ENCODE measurements around the gene SPG11. TPM values are rescaled to one million over a fixed set of nuclear protein-coding genes. Genes with fewer than 3 reads are reported as not detected.
"Not testable (repeated sequence)": the region's sequence is repeated elsewhere in the genome, so short reads cannot be mapped to it uniquely, and the experiment has no call there.

SPG11 gene
- total and polyA plus RNA-seq, 9 donors, result 28.5 to 48.2 (median 39.3) TPM

DNA sequence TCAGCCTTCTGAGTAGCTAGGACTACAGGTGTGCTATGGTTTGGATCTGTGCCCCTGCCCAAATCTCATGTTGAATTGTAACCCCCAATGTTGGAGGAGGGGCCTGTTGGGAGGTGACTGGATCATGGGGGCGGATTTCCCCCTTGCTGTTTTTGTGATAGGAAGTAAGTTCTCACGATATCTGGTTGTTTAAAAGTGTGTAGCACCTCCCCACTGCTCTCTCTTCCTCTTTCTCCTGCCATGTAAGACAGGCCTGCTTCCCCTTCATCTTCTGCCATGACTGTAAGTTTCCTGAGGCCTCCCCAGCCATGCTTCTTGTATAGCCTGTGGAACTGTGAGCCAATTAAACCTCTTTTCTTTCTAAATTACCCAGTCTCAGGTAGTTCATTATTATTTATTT is 38.2 kb downstream of the SPG11 start:
- not testable (repeated sequence) for H3K27ac ChIP-seq (ENCODE audit: low read length); H3K4me3 ChIP-seq (ENCODE audit: low read length); H3K4me1 ChIP-seq (ENCODE audit: control insufficient read depth, insufficient read depth, low read length); H3K9me3 ChIP-seq (replicated peaks; ENCODE audit: control insufficient read depth, low read depth, low read length); DNase-seq; H3K27me3 ChIP-seq (ENCODE audit: control insufficient read depth, insufficient read depth, low read length)
- peaks cover 46% of the 10 kb centered on the region for H3K36me3 ChIP-seq (ENCODE audit: control insufficient read depth, insufficient read depth, low read length)
- no CpG with 5 or more reads among the region's 2 CpGs for WGBS (ENCODE audit: insufficient coverage)

DNA sequence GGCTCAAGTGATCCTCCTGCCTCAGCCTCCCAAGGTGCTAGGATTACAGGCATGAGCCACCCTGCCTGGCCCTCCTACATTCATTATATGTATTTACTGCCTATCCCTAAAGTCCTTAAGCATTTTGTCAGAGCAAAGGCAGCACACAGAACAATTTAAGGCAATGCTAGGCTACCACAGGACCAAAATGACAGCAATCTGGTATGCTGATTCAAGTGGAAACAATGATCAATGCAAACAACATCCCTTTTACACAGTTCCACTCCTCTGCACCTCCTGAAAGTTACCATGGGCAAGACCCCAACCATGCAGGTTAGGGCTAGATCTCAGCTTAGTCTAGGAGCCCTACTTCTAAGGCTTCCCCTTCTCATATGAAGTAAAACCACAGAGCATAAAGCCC is 40.3 kb downstream of the SPG11 start:
- H3K36me3 ChIP-seq (ENCODE audit: control insufficient read depth, insufficient read depth, low read length), result peaks cover 38% of the 10 kb centered on the region
- no peak overlapping the region for H3K4me3 ChIP-seq (ENCODE audit: low read length)
- no peaks in the 10 kb centered on the region for H3K9me3 ChIP-seq (replicated peaks; ENCODE audit: control insufficient read depth, low read depth, low read length)
- no peak overlapping the region for H3K27ac ChIP-seq (ENCODE audit: low read length)
- no peak for DNase-seq
- no peaks in the 10 kb centered on the region for H3K4me1 ChIP-seq (ENCODE audit: control insufficient read depth, insufficient read depth, low read length)
- no peaks in the 10 kb centered on the region for H3K27me3 ChIP-seq (ENCODE audit: control insufficient read depth, insufficient read depth, low read length)

DNA sequence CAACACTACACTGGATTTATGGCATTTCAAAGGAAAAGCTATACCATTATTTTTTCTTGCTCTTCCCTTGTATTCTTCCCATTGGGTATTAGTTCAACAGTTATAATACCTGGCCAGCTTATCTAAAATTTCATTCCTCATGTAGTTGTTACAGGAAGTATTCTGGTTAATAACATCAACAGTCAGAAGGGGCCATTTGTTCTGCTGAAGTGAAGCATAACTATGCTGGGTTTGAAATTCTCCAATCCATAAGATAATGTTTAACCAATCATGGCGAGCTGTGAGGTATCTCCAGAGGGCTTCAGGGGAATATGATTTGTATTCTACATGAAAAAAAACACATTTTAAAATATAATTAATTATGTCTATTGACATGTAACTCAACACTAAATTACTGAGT is 43.4 kb downstream of the SPG11 start:
- Histone ChIP-seq H3K36me3 (ENCODE audit: control insufficient read depth, insufficient read depth, low read length) (peaks cover 37% of the 10 kb centered on the region), H3K27ac (ENCODE audit: low read length) (no peak overlapping the region), H3K27me3 (ENCODE audit: control insufficient read depth, insufficient read depth, low read length) (no peaks in the 10 kb centered on the region), H3K4me3 (ENCODE audit: low read length) (no peak overlapping the region), H3K9me3 (replicated peaks; ENCODE audit: control insufficient read depth, low read depth, low read length) (no peaks in the 10 kb centered on the region), H3K4me1 (ENCODE audit: control insufficient read depth, insufficient read depth, low read length) (no peaks in the 10 kb centered on the region)
- whole genome bisulfite sequencing (ENCODE audit: insufficient coverage), result no CpG with 5 or more reads among the region's 1 CpG
- no peak for DNase-seq

DNA sequence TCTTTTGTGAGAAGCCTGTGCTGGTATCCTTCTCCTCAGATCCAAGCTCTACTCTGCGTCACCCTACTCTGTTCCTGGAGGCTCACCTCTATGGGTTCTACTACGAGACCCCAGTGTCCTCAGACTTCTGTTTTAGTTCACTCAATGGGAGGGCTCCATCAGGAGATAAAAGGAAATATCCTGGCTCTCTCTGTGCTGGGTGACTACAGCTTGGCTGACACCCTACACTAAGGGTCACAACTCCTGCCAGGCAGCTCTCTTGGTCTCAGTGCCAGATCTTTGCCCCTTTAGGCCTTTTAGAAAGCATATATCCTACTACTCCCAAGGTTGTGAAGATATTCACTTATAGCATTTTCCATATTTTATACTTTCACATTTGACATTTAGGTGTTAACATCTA is 46.5 kb downstream of the SPG11 start:
- Histone ChIP-seq H3K9me3 (replicated peaks; ENCODE audit: control insufficient read depth, low read depth, low read length) (no peaks in the 10 kb centered on the region), H3K4me1 (ENCODE audit: control insufficient read depth, insufficient read depth, low read length) (no peaks in the 10 kb centered on the region), H3K36me3 (ENCODE audit: control insufficient read depth, insufficient read depth, low read length) (peaks cover 34% of the 10 kb centered on the region), H3K27ac (ENCODE audit: low read length) (no peak overlapping the region), H3K27me3 (ENCODE audit: control insufficient read depth, insufficient read depth, low read length) (no peaks in the 10 kb centered on the region), H3K4me3 (ENCODE audit: low read length) (no peak overlapping the region)
- DNase-seq, result no peak
- no CpG with 5 or more reads among the region's 2 CpGs for WGBS (ENCODE audit: insufficient coverage)

DNA sequence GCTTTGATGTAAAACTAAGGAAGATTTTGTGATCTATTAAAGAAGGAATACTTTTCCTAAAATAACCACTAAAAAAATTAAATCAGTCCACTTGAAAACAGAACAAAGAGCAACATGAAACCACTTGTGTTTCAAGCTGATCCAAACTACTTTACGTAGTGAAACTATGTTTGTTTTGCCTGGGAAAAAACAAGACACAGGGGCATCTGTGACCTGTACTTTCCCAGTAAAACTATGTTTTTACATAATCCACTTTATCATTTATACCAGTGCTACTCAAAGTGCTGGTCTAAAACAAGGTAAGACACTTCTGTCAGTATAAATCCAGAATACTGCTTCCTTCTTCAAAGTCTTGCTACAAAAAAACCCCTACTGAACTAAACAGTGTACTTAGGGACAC is 56.7 kb downstream of the SPG11 start:
- Histone ChIP-seq H3K4me3 (ENCODE audit: low read length) (no peak overlapping the region), H3K4me1 (ENCODE audit: control insufficient read depth, insufficient read depth, low read length) (no peaks in the 10 kb centered on the region), H3K9me3 (replicated peaks; ENCODE audit: control insufficient read depth, low read depth, low read length) (no peaks in the 10 kb centered on the region), H3K27ac (ENCODE audit: low read length) (no peak overlapping the region), H3K36me3 (ENCODE audit: control insufficient read depth, insufficient read depth, low read length) (peaks cover 27% of the 10 kb centered on the region), H3K27me3 (ENCODE audit: control insufficient read depth, insufficient read depth, low read length) (no peaks in the 10 kb centered on the region)
- no peak for DNase-seq
- WGBS (ENCODE audit: insufficient coverage), result no CpG with 5 or more reads among the region's 1 CpG

DNA sequence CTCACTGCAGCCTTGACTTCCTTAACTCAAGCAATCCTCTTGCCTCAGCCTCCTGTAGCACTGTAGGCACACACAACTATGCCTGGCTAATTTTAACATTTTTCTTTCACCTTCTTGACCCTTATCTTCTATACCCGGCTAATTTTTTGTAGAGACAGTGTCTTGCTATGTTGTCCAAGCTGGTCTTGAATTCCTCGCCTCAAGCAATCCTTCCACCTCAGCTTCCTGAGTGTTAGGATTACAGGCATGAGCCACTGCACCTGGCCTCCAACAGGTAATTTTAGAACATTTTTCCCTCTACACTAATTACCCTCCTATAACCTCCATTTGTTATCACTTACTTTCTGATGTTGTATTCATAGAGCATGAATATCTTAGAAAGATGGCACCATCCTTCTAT is 60.3 kb downstream of the SPG11 start:
- no peaks in the 10 kb centered on the region for H3K9me3 ChIP-seq (replicated peaks; ENCODE audit: control insufficient read depth, low read depth, low read length)
- no peaks in the 10 kb centered on the region for H3K4me1 ChIP-seq (ENCODE audit: control insufficient read depth, insufficient read depth, low read length)
- peaks cover 29% of the 10 kb centered on the region for H3K36me3 ChIP-seq (ENCODE audit: control insufficient read depth, insufficient read depth, low read length)
- H3K27ac ChIP-seq (ENCODE audit: low read length), result no peak overlapping the region
- no peak overlapping the region for H3K4me3 ChIP-seq (ENCODE audit: low read length)
- DNase-seq, result no peak
- WGBS (ENCODE audit: insufficient coverage), result 100% methylated on average over 1 of the region's 2 CpGs
- H3K27me3 ChIP-seq (ENCODE audit: control insufficient read depth, insufficient read depth, low read length), result no peaks in the 10 kb centered on the region

DNA sequence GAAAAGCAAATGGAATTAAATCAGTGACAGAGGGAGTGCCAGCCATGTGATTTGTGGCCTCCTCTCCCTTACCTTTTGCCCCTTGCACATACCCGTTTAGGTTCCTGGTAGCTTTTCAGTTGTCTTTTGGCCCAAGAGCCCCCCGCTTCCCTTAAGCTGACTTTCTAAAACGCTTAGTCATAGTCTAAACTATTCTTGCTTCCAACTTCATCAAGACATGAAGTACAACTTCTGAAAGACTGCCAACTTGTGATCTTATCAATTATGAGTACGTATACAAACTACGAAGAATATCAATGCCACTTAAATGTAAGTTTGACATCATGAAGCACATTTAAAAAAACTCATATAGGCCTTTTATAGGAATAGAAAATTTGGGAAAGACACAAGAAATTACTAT is 64.6 kb downstream of the SPG11 start:
- H3K9me3 ChIP-seq (replicated peaks; ENCODE audit: control insufficient read depth, low read depth, low read length), result no peaks in the 10 kb centered on the region
- peaks cover 42% of the 10 kb centered on the region for H3K36me3 ChIP-seq (ENCODE audit: control insufficient read depth, insufficient read depth, low read length)
- 87% methylated on average over 2 of the region's 5 CpGs for WGBS (ENCODE audit: insufficient coverage)
- no peak for DNase-seq
- no peak overlapping the region for H3K27ac ChIP-seq (ENCODE audit: low read length)
- no peaks in the 10 kb centered on the region for H3K27me3 ChIP-seq (ENCODE audit: control insufficient read depth, insufficient read depth, low read length)
- no peaks in the 10 kb centered on the region for H3K4me1 ChIP-seq (ENCODE audit: control insufficient read depth, insufficient read depth, low read length)
- H3K4me3 ChIP-seq (ENCODE audit: low read length), result no peak overlapping the region

DNA sequence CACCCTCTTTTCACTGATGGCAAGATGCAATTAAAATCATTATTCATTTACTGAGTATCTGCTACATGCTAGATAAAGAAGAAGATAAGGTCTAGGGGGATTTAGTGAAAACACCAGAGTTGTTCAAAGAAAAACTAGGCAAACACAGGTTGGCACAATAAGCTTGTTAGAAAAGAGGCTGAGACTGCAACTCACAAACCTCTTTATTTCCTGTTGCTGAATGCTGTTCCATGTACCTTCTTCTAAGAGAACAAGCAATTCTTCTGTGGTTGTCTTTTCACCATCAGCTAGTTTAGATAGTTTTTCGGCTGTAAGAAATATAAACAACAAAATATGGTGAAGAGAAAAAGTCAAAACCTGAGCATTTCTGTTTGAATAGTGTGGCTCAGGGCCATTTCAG is 65.4 kb downstream of the SPG11 start:
- Histone ChIP-seq H3K9me3 (replicated peaks; ENCODE audit: control insufficient read depth, low read depth, low read length) (no peaks in the 10 kb centered on the region), H3K36me3 (ENCODE audit: control insufficient read depth, insufficient read depth, low read length) (peaks cover 47% of the 10 kb centered on the region)

DNA sequence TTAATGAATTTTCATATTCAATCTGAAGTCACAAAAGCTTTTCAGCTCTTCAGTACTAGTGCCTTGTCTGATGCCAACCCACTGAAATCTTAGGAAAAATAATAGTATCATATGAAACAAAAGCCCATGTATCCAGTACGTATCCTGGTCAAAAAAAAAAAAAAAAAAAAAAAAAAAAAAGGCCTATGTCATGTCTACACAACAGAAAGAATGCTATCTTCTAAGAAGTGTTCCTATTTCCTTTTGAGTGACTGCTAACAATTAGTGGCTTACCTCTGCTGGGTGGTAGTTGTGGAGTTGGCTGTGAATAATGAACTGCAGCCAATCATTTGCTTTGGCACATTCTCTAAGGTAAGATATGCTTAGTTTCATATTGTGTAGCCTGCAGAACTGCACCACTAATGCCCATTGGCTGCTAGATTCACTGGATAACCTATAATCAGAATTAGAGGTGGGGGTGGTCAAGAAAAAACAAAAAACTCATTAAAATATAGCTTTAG is 66.9 kb downstream of the SPG11 start:
- no peak for DNase-seq
- Histone ChIP-seq H3K4me3 (ENCODE audit: low read length) (no peak overlapping the region), H3K36me3 (ENCODE audit: control insufficient read depth, insufficient read depth, low read length) (peaks cover 54% of the 10 kb centered on the region), H3K27ac (ENCODE audit: low read length) (no peak overlapping the region), H3K27me3 (ENCODE audit: control insufficient read depth, insufficient read depth, low read length) (no peaks in the 10 kb centered on the region), H3K9me3 (replicated peaks; ENCODE audit: control insufficient read depth, low read depth, low read length) (no peaks in the 10 kb centered on the region), H3K4me1 (ENCODE audit: control insufficient read depth, insufficient read depth, low read length) (no peaks in the 10 kb centered on the region)
- no CpG with 5 or more reads among the region's 1 CpG for WGBS (ENCODE audit: insufficient coverage)

More for the DNA sequence above, 65.4 kb downstream of the SPG11 start:
- H3K4me3 ChIP-seq (ENCODE audit: low read length), result no peak overlapping the region
- DNase-seq, result no peak
- no peaks in the 10 kb centered on the region for H3K4me1 ChIP-seq (ENCODE audit: control insufficient read depth, insufficient read depth, low read length)
- no peak overlapping the region for H3K27ac ChIP-seq (ENCODE audit: low read length)
- WGBS (ENCODE audit: insufficient coverage), result no CpG with 5 or more reads among the region's 1 CpG
- no peaks in the 10 kb centered on the region for H3K27me3 ChIP-seq (ENCODE audit: control insufficient read depth, insufficient read depth, low read length)

DNA sequence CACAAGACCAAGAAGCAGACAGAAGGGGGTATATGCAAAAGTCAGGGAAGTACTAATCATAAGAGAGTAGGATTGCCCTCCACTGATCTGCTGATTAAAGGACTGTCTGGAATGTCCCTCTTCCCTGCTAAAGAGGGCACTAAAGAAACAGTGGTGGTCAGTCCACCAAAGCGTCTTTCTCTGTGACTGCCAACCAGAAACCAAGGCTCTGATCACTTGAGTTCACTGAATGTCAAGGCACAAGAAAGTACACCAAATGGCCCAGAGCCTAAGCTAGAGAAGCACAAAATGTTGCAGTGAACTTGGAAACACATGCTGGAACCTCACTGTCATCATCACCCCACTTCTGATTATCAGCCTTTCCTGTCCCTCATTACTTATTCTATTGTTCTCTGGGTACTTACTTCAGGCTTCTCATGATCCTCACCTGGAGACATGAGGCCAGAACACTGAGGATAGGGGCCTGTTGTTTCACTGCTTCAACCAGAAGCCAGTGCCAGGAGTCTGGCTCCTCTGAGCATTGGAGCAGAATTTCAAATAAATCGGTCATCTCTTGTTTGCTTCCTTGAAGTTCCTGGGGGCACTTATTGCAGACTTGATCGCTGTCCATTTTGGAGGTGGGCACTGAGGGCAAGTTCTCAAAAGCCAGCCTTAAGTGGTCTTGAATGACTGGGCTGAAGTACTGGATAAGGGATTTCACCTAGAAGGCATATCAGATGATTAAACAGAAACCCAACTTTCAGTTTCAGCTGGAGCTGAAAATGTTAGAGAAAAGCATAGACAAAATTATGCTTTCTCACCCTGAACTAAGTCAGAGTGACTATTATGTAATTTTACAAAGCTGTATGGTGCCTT is 67.6 kb downstream of the SPG11 start:
- Histone ChIP-seq H3K4me1 (ENCODE audit: control insufficient read depth, insufficient read depth, low read length) (no peaks in the 10 kb centered on the region), H3K9me3 (replicated peaks; ENCODE audit: control insufficient read depth, low read depth, low read length) (no peaks in the 10 kb centered on the region), H3K36me3 (ENCODE audit: control insufficient read depth, insufficient read depth, low read length) (peaks cover 58% of the 10 kb centered on the region), H3K4me3 (ENCODE audit: low read length) (no peak overlapping the region), H3K27ac (ENCODE audit: low read length) (no peak overlapping the region), H3K27me3 (ENCODE audit: control insufficient read depth, insufficient read depth, low read length) (no peaks in the 10 kb centered on the region)
- 100% methylated on average over 2 of the region's 3 CpGs for WGBS (ENCODE audit: insufficient coverage)
- no peak for DNase-seq
